Iris pigment epithelial cell (primary cell): ENCODE data around the gene IQCF6.
"Not testable (repeated sequence)": the region's sequence is repeated elsewhere in the genome, so short reads cannot be mapped to it uniquely, and the experiment has no call there.

Experiments
- DNase-seq: peaks from one replicate; pipeline ENCODE4 v3.0.0-alpha.2; 2011; ENCODE audit warnings: low read depth

IQCF6 gene

DNA sequence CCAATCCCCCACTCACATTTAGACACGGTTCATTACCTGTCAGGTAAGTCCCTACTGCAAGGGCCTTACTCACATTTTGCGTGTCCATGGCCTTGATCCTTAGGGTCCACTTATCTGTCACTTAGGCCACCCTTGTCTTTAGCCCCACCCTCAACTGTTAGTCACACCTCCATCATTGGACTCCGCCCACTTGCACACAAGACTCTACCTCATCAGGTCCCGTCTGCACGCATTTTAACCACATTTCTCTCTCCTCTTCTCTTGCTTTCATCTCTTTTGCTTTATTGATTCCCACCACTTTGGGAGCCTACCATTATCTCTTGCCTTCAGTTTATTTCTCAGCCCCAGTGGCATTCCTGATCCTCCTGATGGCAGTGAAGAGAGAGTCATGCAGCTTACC, at the start of gene IQCF6:
Gene IQCF6, minus strand, starts transcription at position 101 of the 400 bp plus-strand sequence. Its CDS starts 13 bp downstream, at position 88.
- DNase-seq: no peak

DNA sequence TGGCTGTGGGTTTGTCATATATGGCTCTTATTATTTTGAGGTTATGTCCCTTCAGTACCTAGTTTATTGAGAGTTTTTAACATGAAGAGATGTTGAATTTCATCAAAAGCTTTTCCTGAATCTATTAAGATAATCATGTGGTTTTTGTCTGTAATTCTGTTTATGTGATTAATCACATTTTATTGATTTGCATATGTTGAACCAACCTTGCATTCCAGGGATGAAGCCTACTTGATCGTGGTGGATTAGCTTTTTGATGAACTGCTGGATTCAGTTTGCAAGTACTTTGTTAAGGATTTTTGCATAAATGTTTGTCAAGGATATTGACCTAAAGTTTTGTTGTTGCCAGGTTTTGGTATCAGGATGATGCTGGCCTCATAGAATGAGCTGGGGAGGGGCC, 49.3 kb upstream of the IQCF6 start:
- no peak for DNase-seq

DNA sequence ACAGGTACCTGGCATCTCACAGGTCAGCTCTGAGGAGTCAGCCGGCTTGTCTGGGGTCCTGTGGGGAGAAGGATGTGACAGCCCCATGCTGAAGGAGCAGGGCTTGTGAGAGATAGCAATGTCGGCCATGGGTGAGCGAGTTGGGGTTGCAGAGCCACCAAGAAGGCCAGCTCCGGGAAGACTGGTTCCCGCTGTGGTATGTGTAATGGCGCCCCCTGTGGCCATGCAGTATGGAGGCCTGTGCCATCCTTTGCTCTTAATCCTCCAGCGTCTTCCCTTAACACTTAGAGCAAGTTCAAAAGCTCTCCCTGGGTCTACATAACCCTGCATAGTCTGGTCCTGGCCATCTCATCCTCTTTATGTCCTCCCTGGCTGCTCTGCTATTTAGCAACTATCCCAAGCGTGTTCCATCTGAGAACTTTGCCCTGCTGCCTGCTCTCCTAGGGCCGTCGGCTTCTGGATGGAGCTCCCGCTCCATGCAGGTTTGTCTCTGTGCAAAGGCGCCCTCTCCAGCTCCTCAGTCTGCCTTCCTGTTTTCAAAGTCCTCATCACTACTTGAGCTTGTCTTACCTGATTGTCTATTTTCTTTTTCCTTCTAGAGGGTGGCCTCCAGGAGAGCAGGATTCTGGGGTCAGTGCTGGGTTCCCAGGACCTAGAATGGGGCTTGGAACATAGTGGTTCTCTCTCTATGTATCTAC, 40.8 kb upstream of the IQCF6 start:
- no peak for DNase-seq

DNA sequence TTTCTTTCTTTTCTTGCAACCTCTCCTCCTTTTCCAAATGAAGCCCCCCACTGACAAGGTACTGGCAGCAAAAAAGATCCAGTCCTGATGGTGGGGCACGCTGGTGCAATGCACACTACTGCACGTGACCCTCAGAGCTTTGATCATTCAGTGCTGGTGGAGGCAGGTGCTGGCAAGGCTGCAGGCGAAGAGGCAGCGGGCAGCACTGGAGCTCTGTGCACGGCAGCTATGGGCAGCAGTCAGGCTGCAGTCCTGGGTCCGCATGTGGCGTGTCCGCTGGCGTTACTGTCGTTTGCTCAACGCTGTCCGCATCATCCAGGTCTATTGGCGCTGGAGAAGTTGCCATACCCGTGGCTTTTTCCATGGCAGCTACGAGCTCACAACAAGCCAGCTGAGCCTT, 40.1 kb upstream of the IQCF6 start:
- no peak for DNase-seq

DNA sequence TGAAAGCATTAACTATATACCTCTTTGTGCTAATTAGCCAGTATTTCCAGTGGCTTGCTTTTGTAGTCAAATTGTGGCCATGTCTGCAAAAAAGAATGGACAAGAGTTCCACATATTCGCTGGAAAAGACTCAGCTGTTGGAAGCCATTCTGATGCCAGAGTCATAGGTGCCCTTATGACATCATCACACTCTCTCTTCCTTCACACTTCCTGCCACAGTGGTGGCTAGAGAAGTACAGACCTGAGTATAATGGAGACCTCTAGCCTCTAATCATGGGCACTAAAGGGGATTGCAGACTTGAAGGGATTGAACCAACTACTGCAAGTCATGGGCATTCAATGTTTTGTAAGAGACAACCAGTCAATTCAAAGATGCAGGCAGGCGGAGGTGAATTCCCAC, 38.3 kb upstream of the IQCF6 start:
- no peak for DNase-seq

DNA sequence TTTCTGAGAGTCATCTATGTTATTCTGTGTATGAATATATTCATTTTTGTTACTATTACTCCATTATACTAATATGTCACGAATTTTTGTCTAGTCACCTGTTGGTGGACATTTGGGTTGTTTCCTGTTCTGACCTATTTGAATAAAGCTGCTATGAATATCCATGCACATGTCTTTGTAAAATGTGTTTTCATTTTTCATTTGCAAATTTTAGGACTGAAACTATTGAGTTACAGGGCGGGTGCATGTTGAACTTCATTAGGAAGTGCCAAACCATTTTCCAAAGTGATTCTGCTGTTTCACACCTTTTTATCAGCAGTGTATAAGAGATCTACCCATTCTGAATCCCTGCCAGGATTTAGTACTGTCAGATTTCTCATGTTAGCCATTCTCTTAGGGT, 37.7 kb upstream of the IQCF6 start:
- DNase-seq: no peak

DNA sequence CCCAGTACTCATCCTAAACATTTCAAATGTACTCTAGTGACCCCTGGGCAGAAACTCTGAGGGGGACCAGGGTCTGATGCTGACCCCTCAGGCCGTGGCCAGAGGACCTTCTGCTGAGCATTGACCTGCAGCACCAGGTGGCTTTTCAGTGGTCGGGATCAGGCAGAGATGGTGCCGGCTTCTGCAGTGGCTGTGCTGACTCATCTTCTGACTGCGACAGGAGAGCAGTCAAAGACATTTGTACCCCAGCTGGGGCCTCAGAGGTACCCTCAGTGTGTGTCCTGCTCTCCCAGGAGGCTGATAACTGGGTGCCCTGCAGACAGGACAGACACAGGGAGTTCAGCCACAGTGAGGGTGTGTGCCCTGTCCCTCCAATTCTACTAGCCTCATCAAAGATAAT, 36.6 kb upstream of the IQCF6 start:
- no peak for DNase-seq

DNA sequence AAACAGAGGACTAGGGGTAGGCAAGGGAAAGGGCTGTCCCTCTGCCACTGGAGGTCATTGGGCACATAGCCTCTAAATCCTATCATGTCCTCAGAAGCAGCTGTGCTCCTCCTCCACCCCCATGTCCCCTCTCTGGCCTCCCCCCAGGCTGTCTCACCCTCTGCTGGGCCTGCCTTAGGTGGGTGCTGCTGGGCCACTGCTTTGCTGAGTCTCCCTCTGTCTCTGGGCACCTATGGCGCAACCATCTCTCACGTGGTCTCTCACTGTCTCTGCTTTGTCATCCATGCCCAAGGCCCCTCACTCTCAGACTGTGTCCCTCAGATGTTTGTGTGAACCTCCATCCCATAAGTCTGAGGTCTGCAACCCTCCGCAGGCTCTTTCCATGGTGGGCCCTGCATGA, 35.0 kb upstream of the IQCF6 start:
- no peak for DNase-seq

DNA sequence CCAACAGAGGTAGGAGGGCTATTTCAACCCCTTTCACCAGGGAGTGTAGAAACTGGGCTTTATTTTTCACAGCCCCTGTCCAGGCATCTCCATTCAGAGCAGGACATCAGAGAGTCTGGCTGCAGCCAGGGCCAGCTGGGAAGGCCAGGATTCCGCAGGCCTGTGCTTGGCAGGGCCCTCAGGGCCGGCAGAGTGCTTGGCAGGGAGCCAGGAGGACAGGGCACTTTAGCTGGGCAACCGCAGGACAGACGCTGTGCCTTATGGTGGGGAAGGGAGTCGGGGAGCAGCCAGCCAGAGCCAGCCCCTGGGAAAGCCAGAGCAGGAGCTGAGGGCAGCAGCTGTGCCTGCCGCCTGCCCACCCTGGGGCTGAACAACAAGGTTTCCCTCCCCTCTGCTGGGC, 34.5 kb upstream of the IQCF6 start:
- no peak for DNase-seq

DNA sequence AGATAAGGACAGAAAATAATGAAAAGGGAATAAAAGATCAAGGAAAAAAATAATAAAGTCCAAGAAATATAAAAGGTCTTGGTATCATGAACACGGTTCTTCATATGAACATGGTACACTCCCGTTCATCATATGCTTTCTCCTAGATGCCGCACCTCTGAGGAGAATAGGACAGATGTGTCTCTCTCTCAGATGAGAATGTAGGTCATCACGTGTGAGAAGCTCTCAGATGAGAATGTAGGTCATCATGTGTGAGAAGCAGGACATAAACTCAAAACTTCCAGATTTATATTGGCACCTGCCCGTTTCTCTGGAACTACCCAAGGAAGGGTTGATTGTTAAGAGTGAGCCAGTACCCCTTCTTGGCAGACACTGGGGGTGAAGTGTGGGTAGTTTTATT, 29.9 kb upstream of the IQCF6 start:
- DNase-seq: no peak

DNA sequence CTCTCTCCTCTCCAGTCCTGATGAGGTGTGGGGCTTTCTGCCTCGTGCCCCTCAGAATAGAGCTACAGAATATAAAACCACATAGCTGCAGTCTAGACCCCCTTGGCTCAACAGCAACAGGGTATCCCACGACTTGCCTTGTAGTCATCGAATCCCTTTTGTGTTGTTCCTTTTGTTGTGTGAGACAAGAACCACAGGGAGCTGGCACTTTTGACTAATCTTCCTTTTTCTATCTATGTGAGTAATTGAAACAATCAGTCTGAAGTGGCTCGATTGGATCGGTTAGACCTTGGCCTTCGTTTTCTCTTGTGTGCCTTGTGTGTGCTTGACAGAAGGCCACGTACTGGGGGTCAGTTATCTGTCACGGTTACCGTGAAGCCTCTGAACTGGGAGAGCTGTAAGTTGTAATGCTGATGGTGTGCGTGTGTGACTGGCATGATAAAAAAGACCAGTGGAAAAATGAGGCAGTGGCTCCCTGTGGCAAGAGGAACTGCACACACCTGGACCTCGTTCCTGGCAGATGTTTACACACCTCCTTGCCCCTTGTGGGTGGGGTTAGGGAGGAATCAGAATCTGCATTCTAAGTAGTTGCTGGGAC, 23.2 kb upstream of the IQCF6 start:
- no peak for DNase-seq

DNA sequence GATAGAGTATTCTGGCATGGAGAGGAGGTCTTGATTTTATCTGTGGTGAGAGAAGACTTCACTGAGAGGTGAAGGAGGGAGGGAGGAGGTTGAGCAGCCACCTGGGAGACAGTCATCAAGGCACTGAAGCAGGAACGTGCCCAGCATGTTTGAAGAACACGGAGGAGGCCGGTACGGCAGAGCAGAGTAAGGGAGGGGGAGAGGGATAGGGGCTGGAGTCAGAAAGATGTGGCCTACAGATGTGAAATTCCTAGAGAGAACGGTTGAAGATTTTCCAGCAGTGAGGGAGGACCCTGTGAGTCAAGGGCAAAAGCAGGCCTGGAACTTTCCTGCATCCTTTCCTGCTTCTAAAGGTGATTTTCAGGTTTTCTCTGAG, 21.7 kb upstream of the IQCF6 start:
- no peak for DNase-seq

DNA sequence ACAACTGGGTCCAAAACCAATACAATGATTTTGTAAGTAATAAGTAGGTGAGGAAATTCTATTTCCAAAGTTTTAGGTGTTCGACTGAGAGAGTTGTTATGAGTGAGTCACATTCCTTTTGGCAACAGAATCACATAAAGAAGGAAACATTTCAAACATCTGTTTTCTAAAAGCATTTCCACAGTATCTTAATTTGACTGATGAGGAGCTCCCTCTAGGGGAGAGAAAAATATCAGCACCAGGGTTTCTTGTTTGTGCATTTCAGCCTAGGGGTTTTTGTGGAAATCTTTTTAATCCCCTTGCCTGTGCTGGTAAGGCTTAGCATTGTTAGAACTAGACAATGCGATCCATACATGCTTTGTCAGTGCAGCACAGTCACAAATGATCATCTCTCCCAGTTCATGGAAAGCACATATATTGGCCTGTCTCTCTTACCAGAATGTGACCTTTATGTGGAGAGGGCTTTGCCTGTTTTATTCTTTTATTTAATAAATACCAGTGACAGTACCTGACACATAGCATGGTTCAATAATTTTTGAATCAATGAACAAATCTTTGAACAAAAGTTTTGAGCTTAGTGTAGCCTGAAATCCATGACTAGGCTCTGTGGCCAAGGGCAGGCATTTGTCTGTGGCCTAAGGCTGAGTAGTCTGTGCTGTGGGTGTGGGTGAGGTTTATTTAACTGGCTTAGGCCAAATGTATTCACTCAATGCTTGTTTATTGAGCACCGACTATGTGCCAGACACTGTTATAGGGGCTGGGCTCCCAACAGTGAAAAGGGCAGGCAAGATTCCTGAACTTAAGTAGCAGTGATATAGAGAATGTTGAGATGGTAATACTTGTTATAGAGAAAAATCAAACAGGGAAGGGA, 21.1 kb upstream of the IQCF6 start:
- peak; percentile 78 for DNase-seq

DNA sequence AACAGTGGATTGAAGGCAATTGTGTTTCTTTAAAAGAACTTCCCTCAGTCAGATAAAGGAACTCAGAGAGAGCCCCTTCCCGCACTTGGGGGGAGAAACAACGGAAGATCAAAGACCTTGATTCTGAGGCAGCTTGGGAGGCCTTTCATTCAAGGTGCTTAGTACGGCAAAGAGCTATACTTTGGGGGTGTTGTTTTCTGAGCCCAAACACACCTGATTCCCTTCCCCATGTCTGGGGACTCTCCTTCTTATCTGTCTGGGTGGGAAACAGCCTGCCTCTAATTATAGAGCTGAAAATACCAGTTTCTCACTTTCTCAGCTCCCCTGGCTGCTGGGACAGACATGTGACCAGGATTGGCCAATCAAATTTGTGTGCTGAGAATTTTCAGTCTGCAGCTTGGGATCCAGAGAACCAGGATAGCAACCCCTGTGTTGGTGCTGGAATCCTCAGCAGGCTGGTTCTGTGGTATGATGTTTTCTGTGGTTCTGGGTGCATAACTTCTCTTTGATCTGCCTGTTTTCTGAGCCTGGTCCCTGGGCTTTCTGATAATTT, 19.4 kb upstream of the IQCF6 start:
- DNase-seq: no peak

DNA sequence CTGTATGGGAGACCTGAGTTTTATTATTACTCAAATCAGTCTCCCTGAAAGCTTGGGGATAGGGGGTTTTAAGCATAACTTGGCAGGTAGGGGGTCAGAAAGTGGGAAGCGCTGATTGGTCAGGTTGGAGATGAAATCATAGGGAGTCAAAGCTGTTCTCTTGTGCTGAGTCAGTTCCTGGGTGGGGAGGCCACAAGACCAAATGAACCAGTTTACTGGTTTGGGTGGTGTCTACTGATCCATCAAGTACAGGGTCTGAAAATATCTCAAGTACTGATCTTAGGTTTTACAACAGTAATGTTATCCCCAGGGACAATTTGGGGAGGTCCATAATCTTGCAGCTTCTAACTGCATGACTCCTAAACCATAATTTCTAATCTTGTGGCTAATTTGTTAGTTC, 17.8 kb upstream of the IQCF6 start:
- no peak for DNase-seq

DNA sequence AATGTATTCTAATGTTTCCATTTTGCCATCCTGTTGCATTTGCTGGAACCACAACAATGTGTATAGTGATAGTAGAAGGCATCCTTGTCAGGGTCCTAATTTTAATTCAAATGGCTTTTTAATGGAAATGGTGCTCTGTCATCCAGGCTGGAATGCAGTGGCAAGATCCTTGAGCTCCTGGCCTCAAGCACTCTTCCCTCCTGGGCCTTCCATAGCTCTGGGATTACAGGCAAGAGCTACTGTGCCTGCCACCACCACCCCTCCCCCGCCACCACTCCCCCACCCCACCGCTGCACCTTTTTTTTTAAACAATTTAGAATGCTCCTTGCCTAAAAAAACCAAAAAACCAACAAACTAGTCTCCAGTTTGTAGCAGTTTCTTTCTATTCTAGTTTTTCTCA, 15.2 kb upstream of the IQCF6 start:
- no peak for DNase-seq

DNA sequence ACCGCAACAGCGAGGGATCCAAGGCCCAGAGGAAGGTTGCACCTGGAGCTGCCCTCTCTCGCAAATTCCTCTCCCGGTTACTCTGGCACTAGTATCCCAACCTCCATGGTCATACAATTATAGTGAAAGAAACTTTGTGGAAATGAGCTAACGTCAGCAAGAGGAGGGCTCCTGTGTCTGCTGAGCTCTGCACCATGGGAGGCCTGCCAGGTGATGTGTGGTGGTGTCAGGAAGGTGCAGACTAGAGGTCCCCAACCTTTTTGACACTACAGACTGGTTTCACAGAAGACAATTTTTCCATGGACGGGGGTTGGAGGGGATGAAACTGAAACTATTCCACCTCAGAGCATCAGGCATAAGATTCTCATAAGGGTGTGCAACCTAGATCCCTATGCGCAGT, 13.2 kb upstream of the IQCF6 start:
- no peak for DNase-seq

DNA sequence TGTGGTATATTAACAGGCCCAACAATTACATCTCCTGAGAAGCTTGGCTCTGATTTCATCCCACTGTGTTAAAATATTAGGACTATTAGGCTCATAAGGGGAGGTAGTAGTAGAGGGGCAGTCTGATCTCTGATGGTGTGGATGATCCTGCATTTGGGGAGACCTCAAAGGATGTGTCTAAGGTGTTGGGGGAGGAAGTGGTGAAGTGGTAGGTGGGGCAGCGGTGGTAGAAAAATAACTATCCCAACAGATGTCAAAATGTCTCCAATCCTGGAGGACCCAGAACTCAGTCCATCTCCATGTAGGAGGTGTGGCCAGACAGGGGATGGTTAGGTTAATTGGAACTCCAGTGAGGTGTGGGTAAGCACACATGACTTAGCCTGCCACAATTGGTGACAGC, 10.4 kb upstream of the IQCF6 start:
- DNase-seq: no peak

DNA sequence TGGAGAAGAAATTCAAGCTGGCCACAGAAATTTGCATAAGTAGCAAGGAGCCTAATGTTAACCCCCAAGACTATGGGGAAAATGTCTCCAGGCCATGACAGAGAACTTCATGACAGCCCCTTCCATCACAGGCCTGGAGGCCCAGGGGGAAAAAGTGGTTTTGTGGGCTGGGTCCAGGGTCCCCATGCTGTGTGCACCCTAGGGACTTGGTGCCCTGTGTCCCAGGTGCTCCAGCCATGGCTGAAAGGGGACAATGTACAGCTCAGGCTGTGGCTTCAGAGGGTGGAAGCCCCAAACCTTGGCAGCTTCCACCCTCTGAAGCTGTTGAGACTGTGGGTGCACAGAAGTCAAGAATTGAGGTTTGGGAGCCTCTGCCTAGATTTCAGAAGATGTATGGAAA, 8.5 kb upstream of the IQCF6 start:
- not testable (repeated sequence) for DNase-seq

DNA sequence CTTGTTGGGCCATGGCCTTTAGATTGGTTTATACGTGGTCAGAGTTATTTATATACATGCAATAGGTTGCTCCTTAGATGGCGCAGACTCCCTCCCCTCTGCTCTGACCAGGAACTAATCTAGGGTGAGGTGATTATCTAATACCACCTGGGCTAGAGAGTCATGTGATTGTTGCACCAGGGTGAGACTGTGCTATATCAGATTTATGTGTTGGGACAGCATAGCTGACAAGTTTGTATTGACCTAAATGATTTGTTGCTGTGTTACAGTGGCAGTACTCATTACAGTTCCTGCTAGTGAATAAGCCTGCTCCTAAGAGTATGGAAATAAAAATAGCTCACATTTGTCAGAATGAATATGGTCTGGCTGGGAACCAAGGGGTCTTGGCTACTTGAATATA, 7.2 kb upstream of the IQCF6 start:
- no peak for DNase-seq

DNA sequence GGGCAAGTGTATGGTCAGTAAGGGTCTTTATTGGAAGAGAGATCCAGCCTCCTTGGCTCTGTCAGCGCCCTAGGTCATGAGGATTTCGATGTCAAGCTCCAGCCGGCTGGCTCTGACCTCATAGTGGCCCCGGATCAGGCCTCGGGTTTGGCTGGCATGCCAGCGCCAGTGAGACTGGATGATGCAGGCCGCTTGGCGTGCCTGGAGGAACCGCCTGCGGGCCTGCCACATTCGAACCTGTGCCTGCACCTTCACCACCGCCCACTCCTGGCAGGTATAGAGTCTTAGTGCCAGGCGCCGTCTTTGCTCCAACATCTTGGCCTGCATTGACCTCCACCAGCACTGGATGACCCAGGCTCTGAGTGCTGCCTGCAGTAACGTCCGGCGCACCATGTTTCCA, 483 bp downstream of the IQCF6 start:
- no peak for DNase-seq

DNA sequence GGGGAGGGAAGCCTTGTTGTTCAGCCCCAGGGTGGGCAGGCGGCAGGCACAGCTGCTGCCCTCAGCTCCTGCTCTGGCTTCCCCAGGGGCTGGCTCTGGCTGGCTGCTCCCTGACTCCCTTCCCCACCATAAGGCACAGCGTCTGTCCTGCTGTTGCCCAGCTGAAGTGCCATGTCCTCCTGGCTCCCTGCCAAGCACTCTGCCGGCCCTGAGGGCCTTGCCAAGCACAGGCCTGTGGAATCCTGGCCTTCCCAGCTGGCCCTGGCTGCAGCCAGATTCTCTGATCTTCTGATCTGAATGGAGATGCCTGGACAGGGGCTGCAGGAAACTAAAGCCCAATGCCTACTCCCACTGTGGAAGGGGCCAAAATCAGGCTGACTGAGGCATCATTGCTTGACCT, 1.1 kb downstream of the IQCF6 start:
- no peak for DNase-seq

DNA sequence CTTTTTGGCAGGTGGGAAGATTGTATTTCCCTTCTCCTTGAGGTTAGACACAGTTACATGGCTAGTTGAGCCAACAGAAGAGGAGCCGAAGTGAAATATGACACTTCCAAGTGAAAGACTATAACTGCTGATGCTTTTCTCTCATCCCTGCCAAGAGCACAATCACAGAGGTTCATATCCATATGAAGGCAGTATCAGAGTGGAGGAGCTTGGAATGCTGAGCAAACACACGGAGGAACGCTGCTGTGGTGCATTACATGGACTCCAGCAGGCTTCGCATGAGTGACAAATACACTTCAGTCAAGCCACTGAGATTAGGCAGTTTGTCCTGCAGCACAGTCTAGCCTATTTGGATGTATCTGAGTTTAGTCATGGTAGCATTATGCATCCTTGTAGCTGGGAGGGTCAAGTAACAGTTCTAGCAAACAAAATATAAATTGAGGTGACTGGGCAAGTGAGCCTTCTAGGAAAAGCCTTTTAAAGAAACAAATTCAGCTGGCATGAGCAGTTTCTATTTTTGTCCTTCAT, 5.4 kb downstream of the IQCF6 start:
- DNase-seq: no peak
